GM12874 (cell line): ENCODE results near the gene SF1.

ENCODE experiments used
- TF ChIP-seq, protein P1 (sequence below): IDR thresholded peaks from 2 replicates; pipeline ENCODE4 v1.5.1; 2011; ENCODE audit warnings: low read depth, mild to moderate bottlenecking, control low read depth, low read length, moderate library complexity; ENCODE audit not compliant: insufficient read depth

SF1 gene

DNA sequence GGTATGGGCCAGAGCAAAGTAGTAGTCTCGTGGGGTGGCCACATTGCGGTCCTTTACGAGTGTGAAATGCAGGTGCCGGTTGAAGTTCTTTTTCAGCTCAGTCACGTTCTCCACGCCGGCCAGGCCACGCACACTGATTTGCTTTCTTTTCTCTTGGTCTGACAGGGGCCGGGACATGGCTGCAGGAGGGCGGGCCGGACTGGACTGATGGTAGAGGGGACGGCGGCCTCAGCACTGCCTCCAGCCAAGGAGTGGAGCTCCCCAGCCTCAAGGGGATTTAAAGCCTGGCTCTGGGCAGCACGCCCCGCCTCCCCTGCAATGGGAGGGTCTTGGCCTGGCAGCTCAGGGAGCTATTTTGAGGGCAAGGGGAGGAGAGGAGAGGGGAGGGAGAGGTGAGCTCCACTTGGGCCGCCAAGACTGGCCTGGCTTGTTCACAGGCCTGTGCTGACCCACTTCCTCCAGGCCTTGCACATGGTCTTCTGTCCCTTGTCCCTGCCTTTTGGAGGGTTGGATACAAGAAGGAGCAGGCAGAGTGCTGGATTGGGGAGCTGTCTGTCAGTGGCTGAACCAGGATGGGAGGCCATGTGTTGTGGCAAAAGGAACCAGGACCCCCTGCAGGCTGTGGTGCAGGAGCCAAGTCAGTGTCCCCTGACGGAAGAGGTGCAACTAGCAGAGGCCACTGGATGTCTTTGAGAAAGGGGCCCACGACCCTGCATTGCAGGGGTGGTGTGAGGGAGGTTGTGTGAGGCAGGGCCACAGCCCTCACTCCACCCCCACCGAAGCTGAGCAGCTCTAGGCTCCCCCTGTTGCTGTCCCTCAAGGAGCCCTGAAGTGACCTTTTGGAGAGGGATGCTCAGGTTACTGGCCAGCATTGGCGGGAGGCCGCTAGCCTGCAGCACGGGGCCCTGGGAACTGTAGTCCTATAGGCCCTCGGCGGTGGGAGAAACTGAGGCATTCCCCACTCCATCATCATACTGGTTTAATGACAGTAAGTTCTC is 18.3 kb downstream of the SF1 start, which contains the start of gene PYGM:
Gene PYGM, minus strand, starts transcription at position 253 of the 998 bp plus-strand sequence. Its CDS starts 76 bp downstream, at position 177.
- TF ChIP-seq, protein P1, sequence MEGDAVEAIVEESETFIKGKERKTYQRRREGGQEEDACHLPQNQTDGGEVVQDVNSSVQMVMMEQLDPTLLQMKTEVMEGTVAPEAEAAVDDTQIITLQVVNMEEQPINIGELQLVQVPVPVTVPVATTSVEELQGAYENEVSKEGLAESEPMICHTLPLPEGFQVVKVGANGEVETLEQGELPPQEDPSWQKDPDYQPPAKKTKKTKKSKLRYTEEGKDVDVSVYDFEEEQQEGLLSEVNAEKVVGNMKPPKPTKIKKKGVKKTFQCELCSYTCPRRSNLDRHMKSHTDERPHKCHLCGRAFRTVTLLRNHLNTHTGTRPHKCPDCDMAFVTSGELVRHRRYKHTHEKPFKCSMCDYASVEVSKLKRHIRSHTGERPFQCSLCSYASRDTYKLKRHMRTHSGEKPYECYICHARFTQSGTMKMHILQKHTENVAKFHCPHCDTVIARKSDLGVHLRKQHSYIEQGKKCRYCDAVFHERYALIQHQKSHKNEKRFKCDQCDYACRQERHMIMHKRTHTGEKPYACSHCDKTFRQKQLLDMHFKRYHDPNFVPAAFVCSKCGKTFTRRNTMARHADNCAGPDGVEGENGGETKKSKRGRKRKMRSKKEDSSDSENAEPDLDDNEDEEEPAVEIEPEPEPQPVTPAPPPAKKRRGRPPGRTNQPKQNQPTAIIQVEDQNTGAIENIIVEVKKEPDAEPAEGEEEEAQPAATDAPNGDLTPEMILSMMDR = no peak

DNA sequence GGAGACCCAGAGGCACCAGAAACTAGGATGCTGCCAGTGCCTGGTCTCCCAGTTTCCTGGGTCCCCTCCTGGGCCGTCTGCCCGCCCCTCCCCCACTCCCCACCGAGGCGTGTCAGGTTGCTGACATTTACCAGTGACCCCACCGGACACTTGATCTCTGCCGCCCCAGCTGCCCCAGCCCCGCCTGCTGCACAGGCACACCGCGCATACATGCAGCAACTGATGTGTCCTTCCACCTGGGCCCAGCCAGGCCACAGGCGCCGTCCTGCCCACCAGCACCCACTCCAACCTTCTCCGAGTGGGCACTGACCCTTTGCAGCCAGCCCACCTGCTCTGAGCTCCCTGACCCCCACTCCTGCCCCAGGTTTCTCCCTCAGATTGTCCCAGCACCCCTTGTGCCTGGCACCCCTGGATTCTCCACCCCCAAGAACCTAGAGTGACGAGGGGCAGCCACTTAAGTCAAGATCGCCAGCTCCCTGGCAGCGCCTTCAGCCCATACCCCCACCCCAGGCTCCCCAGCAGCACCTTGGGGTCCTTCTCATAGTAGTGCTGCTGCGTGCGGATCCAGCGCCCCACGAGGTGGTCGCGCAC is 19.1 kb downstream of the SF1 start:
- TF ChIP-seq, protein P1 = no peak

DNA sequence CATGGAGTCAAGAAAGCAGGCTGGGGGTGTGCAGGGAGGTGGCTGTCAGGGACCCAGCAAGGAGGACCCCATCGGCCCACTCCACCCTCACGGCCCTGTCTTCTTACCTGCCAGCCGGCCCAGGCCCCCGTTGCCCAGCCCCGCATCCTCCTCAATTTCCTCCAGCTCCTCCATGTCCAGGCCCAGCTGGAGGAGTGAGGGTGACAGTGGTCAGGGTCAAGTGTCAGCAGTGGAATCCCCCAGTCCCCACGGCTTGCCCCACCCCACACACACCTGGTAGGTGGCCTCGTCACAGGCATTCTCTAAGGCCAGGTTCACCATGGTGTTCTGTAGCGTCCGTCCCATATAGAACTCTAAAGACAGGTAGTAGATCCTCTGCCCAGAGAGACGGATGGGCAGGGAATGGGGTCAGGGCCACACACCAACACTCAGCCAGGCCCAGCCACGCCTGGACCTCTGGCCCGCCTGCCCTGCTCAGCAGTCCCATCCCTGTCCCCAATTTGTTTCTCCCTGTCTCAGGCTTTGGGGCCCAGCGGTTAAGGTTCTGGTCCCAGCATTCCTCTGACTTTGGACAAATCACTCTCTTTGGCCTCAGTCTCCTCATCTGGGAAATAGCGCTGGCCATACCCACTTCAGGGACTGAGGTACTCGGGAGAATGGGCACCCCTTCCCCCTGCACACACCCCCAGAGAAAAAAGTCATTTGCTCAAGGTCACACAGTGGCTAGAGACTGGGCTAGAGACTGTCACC is 19.8 kb downstream of the SF1 start:
- TF ChIP-seq, protein P1 = no peak

DNA sequence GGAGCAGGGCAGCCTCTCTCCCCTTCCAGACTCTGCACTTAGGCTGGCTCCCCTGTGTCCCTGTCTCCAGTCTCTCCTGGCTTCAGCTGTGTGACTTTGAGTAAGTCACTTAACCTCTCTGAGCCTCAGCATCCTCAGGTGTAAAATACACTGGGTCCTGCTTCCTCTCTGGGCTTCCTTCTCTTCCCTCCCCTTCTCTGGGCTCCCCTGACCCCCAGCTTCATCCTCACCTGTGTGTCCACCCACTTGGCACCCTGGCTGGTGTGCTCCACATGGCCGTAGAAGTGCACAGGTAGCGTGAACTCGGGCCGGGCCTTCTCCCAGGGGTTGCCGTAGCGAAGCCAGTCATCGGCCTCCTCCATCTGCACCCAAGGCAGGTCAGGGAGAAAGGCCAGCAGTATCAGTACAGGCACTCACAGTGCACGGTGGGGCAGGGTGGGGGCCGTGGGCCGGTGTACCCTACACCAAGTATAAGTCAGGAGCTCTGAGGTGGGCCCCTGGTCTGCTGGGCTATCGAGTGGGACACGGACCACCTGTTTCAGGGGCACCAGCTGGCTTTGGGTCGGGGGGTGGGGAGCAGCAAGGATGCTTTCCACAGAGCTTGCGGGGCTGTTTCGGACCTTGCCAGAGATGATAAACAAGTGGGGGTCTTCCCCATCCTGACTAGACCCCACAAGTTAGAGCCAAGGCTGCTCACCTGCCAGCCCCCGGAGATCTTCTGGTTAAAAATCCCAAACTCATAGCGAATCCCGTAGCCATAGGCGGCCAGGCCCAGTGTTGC is 20.6 kb downstream of the SF1 start:
- TF ChIP-seq, protein P1 = no peak

DNA sequence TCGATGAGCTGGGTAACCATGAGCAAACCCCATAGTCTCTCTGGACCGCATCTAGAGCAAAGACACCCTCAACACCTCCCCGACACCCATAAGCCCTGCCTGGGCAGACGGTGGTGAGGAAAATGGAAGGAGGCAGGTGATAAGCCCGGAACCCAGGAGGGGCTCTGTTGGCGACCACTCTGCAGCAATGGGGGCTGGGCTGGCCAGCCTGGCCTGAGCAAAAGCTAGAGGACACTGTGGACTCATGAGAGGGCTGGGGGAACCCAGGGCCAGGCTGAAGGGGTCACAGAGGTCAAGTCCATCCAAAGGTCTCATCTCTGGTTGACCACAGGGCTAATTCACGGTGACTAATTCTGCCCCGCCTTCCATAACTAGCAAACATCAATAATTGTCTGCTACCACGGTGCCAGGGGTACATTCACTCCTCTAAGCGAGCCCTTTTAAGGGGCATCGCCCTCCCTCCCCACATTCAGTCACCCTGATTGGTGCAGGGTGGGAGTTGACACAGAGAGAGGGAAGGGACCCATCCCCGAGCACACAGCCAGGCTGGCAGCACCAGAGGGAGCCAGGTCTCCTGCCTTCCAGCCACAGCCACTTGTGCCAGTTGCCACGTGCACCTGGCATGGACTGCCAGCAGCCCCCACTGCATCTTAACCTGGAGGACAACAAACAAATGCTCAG is 22.5 kb downstream of the SF1 start:
- TF ChIP-seq, protein P1 = no peak

DNA sequence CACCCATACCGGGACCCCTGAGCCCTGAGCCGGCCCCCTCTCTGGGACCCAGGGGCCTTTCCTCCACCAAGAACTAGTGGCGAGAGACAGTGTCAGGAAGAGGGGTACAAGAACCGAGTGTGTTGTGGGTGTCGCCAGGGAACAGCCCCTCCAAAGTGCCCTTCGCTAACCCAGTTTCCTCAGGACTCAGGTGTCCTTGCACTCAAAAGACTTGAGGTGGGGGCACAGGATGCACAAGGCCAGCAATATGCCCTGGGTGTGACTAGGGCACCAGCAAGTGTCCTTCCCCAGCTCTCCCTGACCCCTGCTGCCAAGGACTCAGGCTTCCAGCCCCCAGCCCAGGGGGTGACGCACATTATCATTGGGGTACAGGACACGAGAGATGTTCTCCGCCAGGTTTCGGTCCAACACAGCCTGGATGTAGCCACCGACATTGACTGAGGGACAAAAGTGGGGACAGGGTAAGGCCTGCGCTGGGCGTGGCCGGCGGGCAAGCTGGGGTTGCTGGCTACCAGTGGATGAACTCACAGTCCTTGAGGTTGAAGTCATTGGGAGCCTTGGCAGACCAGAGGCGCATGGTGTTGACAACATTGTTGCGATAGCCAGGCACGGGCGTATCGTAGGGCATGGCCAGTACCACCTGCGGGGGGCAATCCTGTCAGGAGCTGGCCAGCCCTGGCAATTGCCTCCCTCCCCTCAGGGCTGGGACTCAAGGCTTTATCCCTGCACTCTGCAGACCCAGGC is 23.3 kb downstream of the SF1 start:
- TF ChIP-seq, protein P1 = no peak
